Measurements from ENCODE around the gene TMEM198.
A peak's percentile ranks its signal among the peaks of the same experiment; 100 is the strongest.

TMEM198 gene

GRCh38 chr2:219526320-219527075, 17.3 kb upstream of the TMEM198 start:
- no peak for DNase-seq

GRCh38 chr2:219527076-219527394, 16.8 kb upstream of the TMEM198 start:
- DNase-seq: no peak

- DNase-seq: no peak
Measured at GRCh38 chr2:219527472-219527871, 16.4 kb upstream of the TMEM198 start.

GRCh38 chr2:219530048-219530963, 13.5 kb upstream of the TMEM198 start:
- peak; percentile 57 for DNase-seq

- DNase-seq: no peak
Measured at GRCh38 chr2:219531639-219532377, 12.0 kb upstream of the TMEM198 start.

GRCh38 chr2:219532378-219532649, 11.5 kb upstream of the TMEM198 start:
- DNase-seq: no peak

- DNase-seq: no peak
Measured at GRCh38 chr2:219533930-219534661, 9.7 kb upstream of the TMEM198 start.

- DNase-seq: no peak
Measured at GRCh38 chr2:219536425-219536824, 7.4 kb upstream of the TMEM198 start.

GRCh38 chr2:219536967-219537366, 6.9 kb upstream of the TMEM198 start:
- DNase-seq: no peak

GRCh38 chr2:219537657-219538488, 6.0 kb upstream of the TMEM198 start:
- DNase-seq: no peak

GRCh38 chr2:219538504-219538951, 5.3 kb upstream of the TMEM198 start:
- DNase-seq: no peak

- no peak for DNase-seq
Measured at GRCh38 chr2:219538956-219539788, 4.7 kb upstream of the TMEM198 start.

GRCh38 chr2:219539926-219540678, 3.7 kb upstream of the TMEM198 start:
- DNase-seq: no peak

GRCh38 chr2:219540784-219541504, 2.9 kb upstream of the TMEM198 start:
- DNase-seq: no peak

- DNase-seq: peak; percentile 55
Measured at GRCh38 chr2:219541611-219542180, 2.1 kb upstream of the TMEM198 start.

- DNase-seq: no peak
Measured at GRCh38 chr2:219542931-219543595, 765 bp upstream of the TMEM198 start.

GRCh38 chr2:219544567-219544966, 739 bp downstream of the TMEM198 start:
- DNase-seq: no peak

- no peak for DNase-seq
Measured at GRCh38 chr2:219545295-219545942, 1.6 kb downstream of the TMEM198 start.
